Activated effector memory CD4-positive, alpha-beta T cell treated with Interleukin-2 at 50 U/mL for 16 hours (primary cell): ENCODE results near the gene ADAMTS2.

Experiments
- DNase-seq: peaks from one replicate; pipeline ENCODE4 v3.0.0-alpha.2; 2020

The ADAMTS2 gene

GRCh38 chr5:179150011-179150410 is 195.2 kb downstream of the ADAMTS2 start:
- DNase-seq: no peak

- no peak for DNase-seq
These were observed 196.0 kb downstream of the ADAMTS2 start for GRCh38 chr5:179149278-179149677.

- DNase-seq: no peak
These were observed 196.5 kb downstream of the ADAMTS2 start for GRCh38 chr5:179148703-179149170.

GRCh38 chr5:179147991-179148702 is 197.1 kb downstream of the ADAMTS2 start:
- DNase-seq: no peak

GRCh38 chr5:179146277-179146676 is 199.0 kb downstream of the ADAMTS2 start:
- no peak for DNase-seq

- DNase-seq: no peak
These were observed 201.8 kb downstream of the ADAMTS2 start for GRCh38 chr5:179143446-179143845.

GRCh38 chr5:179142434-179143198 is 202.6 kb downstream of the ADAMTS2 start:
- DNase-seq: no peak

GRCh38 chr5:179141867-179142266 is 203.4 kb downstream of the ADAMTS2 start:
- no peak for DNase-seq

- no peak for DNase-seq
These were observed 205.0 kb downstream of the ADAMTS2 start for GRCh38 chr5:179140293-179140692.

GRCh38 chr5:179139936-179140235 is 205.4 kb downstream of the ADAMTS2 start:
- DNase-seq: no peak

- DNase-seq: no peak
These were observed 205.9 kb downstream of the ADAMTS2 start for GRCh38 chr5:179139111-179139935.

GRCh38 chr5:179138568-179138925 is 206.7 kb downstream of the ADAMTS2 start:
- no peak for DNase-seq

GRCh38 chr5:179137643-179138567 is 207.4 kb downstream of the ADAMTS2 start:
- no peak for DNase-seq

GRCh38 chr5:179137016-179137642 is 208.1 kb downstream of the ADAMTS2 start:
- DNase-seq: no peak

GRCh38 chr5:179135441-179136215 is 209.6 kb downstream of the ADAMTS2 start:
- no peak for DNase-seq

- no peak for DNase-seq
These were observed 210.3 kb downstream of the ADAMTS2 start for GRCh38 chr5:179135006-179135405.

GRCh38 chr5:179134511-179134910 is 210.8 kb downstream of the ADAMTS2 start:
- DNase-seq: no peak

- no peak for DNase-seq
These were observed 212.5 kb downstream of the ADAMTS2 start for GRCh38 chr5:179132586-179133355.

GRCh38 chr5:179131886-179132585 is 213.2 kb downstream of the ADAMTS2 start:
- DNase-seq: no peak
